HG03565 (cell line): ENCODE data around the gene MTAP.

Source experiments
- ATAC-seq: cut with Tn5 transposase; IDR thresholded peaks from one replicate; pipeline ENCODE4 v1.9.1; 2021; ENCODE audit warnings: mild to moderate bottlenecking, moderate library complexity; ENCODE audit not compliant: unreplicated experiment

Gene MTAP

DNA sequence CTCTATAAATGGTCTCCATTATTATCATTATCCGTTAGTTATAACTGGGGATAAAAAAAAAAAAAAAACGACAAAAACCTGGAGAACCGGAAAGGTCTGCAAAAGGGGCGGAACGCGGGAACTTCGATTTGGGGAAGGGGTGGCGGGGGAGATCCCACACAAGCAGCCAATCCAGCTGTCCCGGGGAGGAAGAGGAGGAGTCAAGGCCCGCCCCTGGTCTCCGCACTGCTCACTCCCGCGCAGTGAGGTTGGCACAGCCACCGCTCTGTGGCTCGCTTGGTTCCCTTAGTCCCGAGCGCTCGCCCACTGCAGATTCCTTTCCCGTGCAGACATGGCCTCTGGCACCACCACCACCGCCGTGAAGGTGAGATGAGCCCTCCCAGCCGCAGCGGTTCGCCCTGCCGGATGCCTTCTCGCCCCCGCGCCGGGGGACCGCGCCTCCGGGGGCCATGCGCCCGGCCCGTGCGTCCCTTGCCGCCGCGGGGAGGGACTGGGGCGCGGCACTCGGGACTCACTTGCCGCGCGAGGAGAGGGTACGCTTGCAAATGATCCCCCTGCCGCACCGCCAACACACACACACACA lies at the start of gene MTAP:
Gene MTAP, plus strand, starts transcription at position 219 of the 583 bp plus-strand sequence. Its CDS starts 113 bp downstream, at position 332.
- ATAC-seq = peak; percentile 77

DNA sequence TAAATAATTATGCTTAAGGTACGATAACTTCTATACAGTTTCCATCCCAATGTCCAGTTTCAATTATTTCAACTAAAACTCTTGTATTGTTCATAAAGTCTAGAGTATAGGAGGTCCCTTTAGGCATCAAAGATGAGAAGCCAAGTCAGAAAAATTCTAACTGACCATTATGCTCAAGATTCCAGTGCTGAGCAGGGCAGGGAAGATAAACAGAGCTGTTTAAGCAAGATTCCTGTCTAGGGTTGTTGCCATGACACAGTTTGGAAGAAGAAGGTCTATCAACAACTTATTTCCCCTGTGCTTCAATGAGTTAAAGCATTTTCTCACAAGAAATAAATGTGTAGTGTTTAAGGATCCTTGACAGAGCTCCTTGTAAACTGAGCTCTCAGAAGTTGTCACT lies 48.9 kb upstream of the MTAP start:
- ATAC-seq = no peak

DNA sequence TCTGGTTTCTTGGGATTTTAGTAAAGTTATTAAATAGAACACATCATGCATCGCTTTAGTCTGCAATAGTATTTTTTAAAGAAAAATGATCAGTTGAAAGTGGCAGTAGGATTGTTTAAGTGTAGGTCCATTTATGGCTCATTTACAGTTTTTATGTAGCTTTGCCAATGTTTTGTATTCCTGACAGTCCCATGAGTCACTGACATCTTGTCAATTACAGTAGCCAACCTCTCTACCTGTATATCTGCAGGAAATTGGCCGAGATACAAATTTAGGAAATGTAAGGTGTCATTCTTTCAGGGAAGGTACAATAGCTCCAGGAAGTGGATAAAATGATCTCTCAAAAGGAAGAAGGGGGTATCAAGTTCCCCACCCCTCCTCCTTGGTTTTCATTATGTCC lies 47.7 kb upstream of the MTAP start:
- no peak for ATAC-seq

DNA sequence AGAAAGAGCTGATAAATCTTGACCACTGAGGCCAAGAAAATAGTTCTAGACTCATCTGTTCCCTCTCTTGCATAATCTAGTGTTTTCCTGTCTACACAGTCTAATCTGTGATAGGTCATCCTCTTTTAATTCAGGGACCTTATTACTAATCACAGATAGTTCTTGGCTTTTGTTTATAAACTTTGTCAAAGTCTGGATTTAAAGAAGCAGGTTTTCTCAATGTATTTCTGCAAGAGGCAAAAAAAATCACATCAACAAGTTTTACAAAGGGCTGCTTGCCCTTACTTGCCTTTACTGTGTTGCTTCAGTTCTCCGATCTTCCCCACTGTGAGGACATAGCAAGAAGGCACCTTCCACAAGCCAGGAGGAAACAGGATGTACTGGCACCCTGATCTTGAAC lies 43.9 kb upstream of the MTAP start:
- no peak for ATAC-seq

DNA sequence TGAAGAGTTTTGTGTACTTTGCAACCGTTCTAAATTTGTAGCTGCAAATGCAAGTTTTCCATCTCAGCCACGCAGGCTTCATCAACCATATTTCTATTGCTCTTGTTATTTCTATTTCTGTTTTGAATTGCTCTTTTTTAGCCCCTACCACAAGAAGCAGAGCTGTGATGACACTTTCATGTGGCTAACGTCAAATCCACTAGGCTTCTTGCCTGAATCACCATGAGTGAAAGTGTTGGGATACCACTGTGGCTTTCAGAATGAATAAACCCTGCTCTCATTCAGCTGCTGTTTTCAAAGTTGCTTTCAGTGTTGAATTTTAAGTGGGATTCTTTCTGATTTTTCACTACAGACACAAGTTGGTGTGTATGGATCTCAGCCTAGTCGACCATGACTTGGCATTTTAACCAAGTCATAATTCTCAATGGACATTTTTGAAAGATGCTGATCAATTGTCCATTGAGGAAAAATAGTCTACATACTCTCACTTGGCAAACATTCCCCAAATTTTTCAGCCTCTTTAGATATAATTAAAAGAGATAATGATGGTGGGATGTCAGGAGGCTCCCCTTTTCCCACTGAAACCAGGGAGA lies 41.0 kb upstream of the MTAP start:
- peak; percentile 97 for ATAC-seq

DNA sequence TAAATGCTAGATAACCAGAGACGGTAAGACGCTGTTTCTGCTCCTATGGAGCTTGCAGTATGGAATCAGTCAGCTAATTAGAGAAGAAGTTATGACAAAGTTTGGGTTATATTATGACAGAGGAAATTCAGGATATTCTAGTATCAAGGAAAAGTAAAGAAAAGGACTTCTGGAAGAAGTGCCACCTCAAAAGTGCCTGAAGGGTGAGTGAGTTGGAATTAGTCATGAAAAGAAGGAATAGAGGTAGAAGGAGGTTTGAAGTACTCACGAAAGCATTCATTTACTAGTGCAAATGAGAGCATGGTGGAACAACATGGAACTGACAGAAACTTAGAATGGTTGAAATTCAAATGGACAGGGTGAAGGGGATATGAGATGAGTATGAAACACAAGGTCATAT lies 40.4 kb upstream of the MTAP start:
- ATAC-seq = no peak

DNA sequence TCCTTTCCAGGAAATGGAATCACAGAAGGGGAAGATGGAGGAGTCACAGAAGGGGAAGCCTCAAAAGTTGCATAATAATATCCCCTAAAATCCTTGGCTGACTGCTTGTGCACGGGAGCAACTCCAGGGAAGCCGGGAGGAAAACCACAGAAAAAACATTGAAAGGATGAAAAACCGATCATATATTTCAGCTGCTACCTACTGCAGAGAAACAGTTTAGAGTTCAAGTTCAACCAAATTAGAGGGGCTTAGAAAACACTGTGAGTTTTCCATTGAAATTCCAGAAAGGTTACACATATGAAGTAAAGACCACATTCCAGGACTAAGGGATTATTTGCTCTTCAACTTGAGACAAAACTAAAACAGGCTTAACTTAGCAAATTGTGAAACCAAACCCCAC lies 37.6 kb upstream of the MTAP start:
- no peak for ATAC-seq

DNA sequence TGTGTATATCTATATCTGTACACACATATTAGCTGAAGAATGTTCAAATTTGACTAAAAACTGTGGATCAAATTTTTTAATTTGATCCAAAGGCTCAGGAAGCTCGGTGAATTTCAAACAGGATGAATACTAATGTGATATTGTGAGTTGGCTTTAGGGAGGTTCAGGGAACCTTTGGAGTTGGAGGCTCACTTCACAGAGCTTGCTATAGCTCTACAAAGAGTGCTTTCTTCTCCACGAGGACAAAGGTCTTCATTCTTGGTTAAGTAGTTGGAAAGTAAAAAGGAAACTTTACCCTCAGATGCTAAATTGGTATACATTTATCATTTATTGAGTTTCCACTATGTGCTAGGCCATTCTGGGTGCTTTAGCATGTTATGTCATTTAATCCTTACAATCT lies 36.3 kb upstream of the MTAP start:
- ATAC-seq = no peak

DNA sequence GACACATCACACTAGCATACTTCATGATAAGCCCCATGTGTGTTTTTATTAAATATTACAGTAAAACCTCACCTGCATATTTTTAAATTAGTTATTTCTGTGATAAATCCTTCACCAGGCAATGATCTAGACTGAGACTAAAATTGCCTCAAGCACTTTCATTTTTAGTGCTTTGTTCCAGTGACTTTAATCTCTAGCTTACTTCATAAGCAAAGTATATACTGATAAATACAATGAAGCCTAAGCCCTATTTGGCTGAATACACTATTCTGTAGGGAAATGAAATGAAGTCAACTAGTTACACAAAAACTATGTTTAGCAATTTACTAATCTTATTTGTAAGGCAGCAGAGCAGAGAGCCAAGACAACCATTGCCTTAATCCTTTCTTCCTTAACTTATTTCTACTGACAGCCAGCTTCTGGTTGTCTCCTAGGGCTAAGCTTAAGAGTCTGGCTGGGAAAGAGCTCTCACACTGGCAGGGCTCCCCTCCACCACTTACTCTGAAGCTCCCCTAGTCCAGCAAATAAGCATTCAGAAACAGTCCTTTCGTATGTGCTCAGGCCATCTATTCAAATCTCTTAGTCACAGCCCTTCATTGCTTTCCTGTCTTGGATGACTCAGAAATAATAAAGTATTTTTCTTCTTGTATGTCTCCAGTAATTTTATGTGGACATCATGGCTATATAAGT lies 31.4 kb upstream of the MTAP start:
- ATAC-seq = no peak

DNA sequence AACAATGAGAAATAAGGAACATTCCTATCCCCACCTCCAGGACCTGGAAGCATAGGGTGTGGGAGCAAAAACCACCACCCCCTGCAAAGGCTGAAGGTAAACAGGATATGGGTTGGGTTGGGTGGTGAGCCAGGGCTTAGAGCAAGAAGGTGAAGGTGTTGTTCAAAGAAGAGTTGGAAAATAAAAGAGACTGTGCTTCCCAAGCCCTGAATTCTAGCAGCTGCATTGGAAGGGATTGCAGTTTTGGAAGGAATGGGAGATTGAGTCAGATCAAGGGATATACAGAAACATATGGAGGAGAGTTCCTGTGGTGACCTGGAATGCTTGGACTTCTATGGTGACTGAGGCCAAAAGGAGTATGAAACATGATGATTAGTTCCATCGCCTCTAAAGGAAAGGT lies 24.7 kb upstream of the MTAP start:
- no peak for ATAC-seq

DNA sequence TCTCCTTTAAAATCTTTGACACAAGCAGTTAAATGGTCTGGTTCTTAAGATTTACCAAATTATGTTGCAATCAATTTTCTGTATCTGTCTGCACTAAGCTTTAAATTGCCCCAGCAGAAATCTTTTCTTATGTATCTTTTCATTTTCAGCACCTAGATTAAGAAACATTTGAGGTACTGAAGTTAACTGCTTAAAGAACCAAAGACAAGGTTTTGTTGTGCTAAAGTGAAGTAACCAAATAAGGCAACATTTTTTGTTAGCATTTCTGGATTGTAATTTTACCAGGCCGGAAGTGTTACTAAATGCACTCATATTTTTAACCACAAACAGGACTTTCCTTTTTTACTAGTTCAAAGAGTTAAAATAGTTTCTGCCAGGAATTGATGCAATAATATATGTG lies 24.1 kb upstream of the MTAP start:
- ATAC-seq = no peak

DNA sequence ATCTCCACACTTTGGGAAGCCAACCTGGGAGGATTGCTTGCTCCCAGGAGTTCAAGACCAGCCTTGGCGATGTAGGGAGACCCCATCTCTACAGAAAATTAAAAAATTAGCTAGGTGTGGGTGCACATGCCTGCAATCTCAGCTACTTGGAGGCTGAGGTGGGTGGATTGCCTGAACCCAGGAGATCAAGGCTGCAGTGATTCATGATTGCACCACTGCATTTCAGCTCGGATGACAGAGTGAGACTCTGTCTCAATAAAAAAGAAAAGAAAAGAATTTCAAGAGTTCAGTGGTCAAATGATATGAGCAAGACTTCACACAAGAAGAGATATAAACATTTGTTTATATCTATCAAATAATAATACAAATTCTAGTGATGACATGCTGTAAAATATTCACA lies 23.0 kb upstream of the MTAP start:
- no peak for ATAC-seq

DNA sequence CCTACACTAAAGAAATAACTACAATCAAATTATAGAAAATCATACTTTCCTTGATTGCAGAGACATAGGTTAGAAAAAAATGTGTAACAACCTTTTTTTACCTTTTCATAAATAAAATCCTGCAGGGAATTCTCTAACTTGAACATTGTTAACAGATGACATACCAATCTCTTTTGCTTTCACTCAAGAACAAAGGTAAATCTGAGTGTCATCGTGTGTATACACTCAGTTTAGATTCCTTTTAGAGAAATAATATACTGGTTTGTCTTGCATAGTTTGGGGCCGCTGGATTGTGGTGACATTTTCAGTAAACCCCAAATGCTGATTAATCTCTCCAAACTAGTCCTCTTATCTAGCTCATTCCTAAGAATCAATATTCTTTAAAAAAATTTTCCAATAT lies 20.8 kb upstream of the MTAP start:
- no peak for ATAC-seq

DNA sequence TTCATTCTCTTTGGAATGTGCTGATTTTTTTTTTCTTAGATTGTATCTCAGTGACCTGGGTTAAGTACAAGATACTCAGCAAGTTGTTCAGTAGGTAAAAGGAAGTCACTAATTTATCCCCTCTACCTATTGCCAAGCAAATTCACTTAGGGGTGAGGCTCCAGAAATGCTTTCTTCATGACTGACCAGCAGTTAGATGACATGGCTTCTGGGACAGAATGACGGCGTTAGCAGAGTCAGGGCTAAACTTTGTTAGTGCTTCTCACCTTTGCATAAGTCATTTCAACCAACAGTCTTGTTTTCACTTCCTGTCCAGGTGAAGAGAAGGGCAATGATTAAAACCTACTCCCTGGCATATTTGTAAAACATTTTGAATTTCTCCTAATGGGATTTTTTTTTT lies 20.2 kb upstream of the MTAP start:
- ATAC-seq = no peak

DNA sequence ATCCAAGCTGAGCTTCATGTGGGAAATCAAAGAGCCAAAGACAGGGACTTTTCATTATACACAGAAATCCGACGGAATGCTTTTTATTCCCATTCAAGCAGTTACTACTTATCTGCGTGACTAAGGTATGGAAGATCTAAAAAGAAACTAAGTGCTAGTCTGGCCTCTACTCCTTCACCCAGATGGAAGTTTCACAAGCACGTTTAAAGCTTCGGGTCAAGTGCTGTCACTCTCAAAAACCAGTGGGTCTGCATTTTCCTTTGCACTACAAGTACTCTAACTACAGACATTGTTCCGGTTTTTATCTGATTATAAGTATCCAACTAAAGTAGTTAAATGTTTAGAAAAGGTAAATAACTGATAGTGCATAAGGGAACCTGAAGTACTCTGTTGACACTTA lies 13.7 kb upstream of the MTAP start:
- ATAC-seq = no peak

DNA sequence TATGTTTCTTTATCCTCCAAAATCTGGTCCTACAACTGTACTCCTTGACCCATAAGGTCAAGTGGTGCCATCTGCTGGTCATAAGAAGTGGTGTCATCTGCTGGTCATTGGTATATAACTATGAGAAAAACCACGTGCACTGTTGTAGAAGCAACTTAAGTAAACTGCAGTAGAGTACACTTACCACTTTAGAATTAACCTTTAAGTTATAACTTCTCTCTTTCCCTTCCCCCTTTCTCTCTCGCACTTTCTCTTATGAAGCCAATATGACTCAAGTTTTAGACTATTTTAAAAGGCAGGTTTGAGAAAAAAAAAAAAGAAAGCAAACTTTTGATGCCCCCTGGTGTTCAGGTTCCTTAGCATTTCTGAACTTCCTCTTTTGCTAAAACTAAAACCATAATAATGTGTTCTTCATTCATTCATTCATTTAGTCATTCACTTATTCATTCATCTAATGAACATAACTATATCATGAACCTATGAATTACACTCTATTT lies 12.8 kb upstream of the MTAP start:
- peak; percentile 99 for ATAC-seq

DNA sequence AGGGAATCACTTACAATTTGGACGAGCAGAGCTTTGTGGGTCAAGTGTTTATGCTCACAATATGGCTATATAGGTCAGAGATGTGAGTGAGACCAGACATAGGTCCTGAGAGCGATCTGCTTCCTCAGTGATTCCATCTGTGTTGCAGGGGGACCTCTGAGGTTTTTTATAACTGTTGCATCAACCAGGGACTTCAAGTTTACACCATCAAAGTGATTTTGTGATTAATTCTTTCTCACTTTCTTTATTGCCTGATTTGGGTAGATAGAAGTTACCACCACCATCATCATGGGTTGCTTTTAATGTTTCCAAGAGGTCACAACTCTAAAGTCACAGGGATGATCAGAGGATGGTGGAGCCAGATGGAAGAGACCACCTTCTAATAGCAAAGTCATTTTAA lies 7.0 kb upstream of the MTAP start:
- no peak for ATAC-seq

DNA sequence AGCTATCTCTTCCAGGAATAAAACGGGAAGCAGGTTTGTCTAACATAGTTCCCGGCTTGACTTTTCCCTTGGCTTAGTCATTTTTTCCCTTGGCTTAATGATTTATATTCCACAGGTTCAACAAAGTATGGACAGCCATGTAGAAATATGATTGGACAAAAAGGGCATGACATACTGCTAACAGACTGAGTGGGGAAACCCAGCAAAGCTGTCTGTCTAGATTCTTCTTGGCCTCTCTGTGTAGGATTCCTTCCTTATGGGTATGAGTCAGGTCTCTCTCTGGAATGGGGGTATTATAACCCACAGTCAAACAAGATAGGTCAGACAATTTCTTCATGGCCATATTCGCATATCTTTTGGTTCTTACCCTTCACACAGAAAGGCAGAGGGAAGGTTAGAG lies 5.7 kb upstream of the MTAP start:
- no peak for ATAC-seq

DNA sequence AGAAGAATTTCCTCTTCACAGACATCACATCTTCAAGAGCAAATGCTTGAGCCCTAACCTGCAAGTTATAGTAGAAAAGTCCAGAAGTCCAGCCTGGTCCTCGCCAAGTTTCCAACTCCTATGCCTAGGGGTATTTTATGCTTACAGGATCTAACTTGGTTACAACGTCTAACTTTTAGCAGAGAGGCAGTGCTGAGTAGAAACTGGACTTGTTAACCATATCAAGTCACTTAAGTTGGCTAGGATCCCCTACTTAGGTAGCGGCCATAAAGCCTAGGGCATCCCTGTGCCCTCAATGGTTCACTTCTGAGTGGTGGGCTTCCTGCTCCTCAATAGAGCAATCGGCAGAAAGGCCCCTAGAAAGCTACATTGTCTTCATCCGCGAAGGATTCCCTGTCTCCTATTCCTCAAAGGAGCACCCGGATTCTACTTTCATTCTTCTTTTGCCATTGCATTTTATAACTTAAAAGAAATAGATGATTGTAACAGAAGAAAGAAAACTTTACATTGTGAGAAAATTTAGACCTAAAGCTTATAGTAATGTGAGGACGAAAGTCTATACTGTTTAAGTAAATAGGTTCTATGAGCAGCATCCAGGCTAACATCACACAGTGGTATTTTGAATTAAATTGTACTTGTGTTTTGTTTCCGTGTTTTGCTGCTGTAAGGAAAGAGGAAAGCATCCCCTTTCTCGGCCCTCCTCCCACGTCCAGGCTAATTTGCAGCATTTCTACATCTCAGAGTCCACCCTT lies 1.3 kb upstream of the MTAP start:
- no peak for ATAC-seq

DNA sequence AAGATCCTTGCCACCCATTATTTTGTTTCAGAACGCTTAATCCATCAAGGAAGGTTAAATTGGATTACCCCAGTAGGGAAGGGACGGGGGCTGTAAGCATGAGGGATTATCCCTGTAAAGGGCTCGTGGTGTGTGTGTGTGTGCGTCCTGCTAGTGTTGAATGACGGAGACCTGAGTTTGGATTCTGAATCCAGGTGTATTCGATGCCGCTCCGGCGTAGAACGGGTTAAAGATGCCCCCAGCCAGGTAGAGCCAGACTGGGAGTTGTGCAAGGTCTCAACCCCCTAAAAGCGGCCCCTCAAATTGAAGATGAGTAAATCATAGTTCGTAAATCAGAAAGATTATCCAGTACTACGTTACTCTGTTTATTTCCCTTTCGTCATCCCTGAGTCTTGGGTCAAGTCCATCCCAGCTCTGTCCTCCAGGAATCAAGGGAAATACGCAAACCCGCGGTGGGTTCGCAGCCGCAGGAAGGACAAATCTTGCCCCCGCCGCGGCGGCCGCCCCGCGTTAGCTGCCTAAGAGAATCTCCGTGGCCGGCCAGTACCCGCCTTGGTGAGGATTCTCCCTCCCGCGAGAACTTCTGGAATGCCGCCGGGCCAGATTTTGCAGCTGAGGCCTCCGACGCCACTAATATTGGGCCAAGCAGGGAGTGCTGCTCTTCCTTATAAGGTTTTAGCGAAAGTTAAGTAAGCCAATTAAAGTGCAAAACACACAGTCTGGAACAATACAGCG lies 586 bp upstream of the MTAP start:
- peak; percentile 5 for ATAC-seq

DNA sequence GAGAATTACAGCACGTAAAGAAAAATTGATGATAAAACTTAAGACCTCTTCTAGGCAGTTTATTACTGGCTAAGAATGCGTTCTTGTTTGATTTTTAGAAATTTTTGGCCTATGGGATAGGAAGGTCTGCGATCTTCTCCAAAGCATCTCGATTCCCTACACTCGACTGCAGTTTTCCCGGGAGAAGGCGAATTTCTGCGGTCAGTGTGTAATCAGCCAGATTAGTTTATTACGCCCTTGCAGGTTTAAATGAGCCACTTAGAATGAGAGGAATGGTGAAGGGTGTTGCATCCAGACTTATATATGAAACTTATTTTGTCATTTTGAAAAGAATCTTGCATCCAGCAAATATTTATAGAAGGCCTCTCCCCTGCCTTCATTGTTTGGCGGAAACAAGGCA lies 1.2 kb downstream of the MTAP start:
- ATAC-seq = no peak
